K562 (cell line): ENCODE results near the gene ASCC2. TPM values are rescaled to one million over a fixed set of nuclear protein-coding genes. Genes with fewer than 3 reads are reported as not detected.

Experiments used
- polyA plus RNA-seq, 8 experiments: library from polyadenylated mRNA; depleted of rRNA in 4 of 8; stranded (reverse) in 5 of 8; unstranded in 3 of 8; fragments of >200 nt; fragmentation: Nextera tagmentation in 2 of 8; fragmentation: Illumina TruSeq in 1 of 8; extraction: Ambion mirVana in 2 of 8; extraction: Trizol in 1 of 8; gene quantifications; 2 replicates each; pipeline versions ENCODE4 v1.2.1 to v1.2.3, GENCODE V29; 2011 to 2014; ENCODE audit warnings: inconsistent platforms in 1 of 8, missing spikeins in 1 of 8
- small RNA-seq: library from RNA; depleted of rRNA; stranded (forward); fragments of <200 nt; gene quantifications from one replicate; pipeline ENCODE3, GENCODE V24; 2014
- total RNA-seq, 7 experiments: library from RNA; depleted of rRNA in 6 of 7; stranded (reverse); fragments of >200 nt in 6 of 7; fragmentation: Illumina TruSeq in 2 of 7; extraction: Trizol in 2 of 7; gene quantifications; 2 replicates each; pipeline versions ENCODE4 v1.2.1 to v1.2.3, GENCODE V29; 2011 to 2021; ENCODE audit warnings: low replicate concordance in 1 of 7

Gene ASCC2
- total and polyA plus RNA-seq, 9 of the 15 experiments (the other 6 are each of a cell fraction or from before 2014, with no cell fraction given) = 4.0 to 46.7 (median 26.8) TPM

Small RNA genes lying within 50 kb of the gene (small RNA-seq; reads per million reads assigned to genes)
- gene RF00019 = not detected

Other genes starting within 250 kb of the ASCC2 start
- 20.2 and 24.9 TPM in 2 replicates for gene NF2, start 234.6 kb downstream of the ASCC2 start, total RNA-seq (2014; rRNA removed)
- 21.7 and 22.4 TPM in 2 replicates for gene NF2, start 234.6 kb downstream of the ASCC2 start, total RNA-seq (2014; rRNA removed; fragmentation: Illumina TruSeq; extraction: Trizol)
- 19.5 and 20.0 TPM in 2 replicates for gene NF2, start 234.6 kb downstream of the ASCC2 start, total RNA-seq (2015; rRNA removed; fragmentation: Illumina TruSeq; extraction: Trizol)
- gene NF2, start 234.6 kb downstream of the ASCC2 start, total RNA-seq (2021) = 32.5 and 33.8 TPM in 2 replicates
- gene NF2, start 234.6 kb downstream of the ASCC2 start, polyA plus RNA-seq (2011; rRNA removed) = 11.8 and 15.2 TPM in 2 replicates
- 9.1 TPM in 2 replicates for gene NF2, start 234.6 kb downstream of the ASCC2 start, polyA plus RNA-seq (2014; fragmentation: Illumina TruSeq; extraction: Trizol)
- 1 to 10 TPM; 2.2 to 2.8 TPM for gene NF2, start 234.6 kb downstream of the ASCC2 start, polyA plus RNA-seq (2014; fragmentation: Nextera tagmentation; extraction: Ambion mirVana)
- gene NF2, start 234.6 kb downstream of the ASCC2 start, polyA plus RNA-seq (2014; rRNA removed) = 11.5 and 14.2 TPM in 2 replicates
- not detected in 2 replicates for gene CABP7, start 118.3 kb downstream of the ASCC2 start, total RNA-seq (2014; rRNA removed)
- gene CABP7, start 118.3 kb downstream of the ASCC2 start, total RNA-seq (2014; rRNA removed; fragmentation: Illumina TruSeq; extraction: Trizol) = not detected in 2 replicates
- not detected in 2 replicates for gene CABP7, start 118.3 kb downstream of the ASCC2 start, total RNA-seq (2015; rRNA removed; fragmentation: Illumina TruSeq; extraction: Trizol)
- not detected in 2 replicates for gene CABP7, start 118.3 kb downstream of the ASCC2 start, total RNA-seq (2021)
- not detected in 2 replicates for gene CABP7, start 118.3 kb downstream of the ASCC2 start, polyA plus RNA-seq (2011; rRNA removed)
- gene CABP7, start 118.3 kb downstream of the ASCC2 start, polyA plus RNA-seq (2014; fragmentation: Illumina TruSeq; extraction: Trizol) = not detected in 2 replicates
- gene CABP7, start 118.3 kb downstream of the ASCC2 start, polyA plus RNA-seq (2014; fragmentation: Nextera tagmentation; extraction: Ambion mirVana) = not detected
- gene CABP7, start 118.3 kb downstream of the ASCC2 start, polyA plus RNA-seq (2014; rRNA removed) = not detected in 2 replicates
- gene ZMAT5, start 71.3 kb downstream of the ASCC2 start, total RNA-seq (2014; rRNA removed) = 16.8 and 18.4 TPM in 2 replicates
- 4.9 and 5.8 TPM in 2 replicates for gene ZMAT5, start 71.3 kb downstream of the ASCC2 start, total RNA-seq (2014; rRNA removed; fragmentation: Illumina TruSeq; extraction: Trizol)
- gene ZMAT5, start 71.3 kb downstream of the ASCC2 start, total RNA-seq (2015; rRNA removed; fragmentation: Illumina TruSeq; extraction: Trizol) = 11.2 and 11.9 TPM in 2 replicates
- 15.2 and 18.2 TPM in 2 replicates for gene ZMAT5, start 71.3 kb downstream of the ASCC2 start, total RNA-seq (2021)
- 11.9 and 15.5 TPM in 2 replicates for gene ZMAT5, start 71.3 kb downstream of the ASCC2 start, polyA plus RNA-seq (2011; rRNA removed)
- gene ZMAT5, start 71.3 kb downstream of the ASCC2 start, polyA plus RNA-seq (2014; fragmentation: Illumina TruSeq; extraction: Trizol) = 15.3 and 19.2 TPM in 2 replicates
- 10 to 100 TPM in 1 of 2 experiments, 1 to 10 TPM in 1; 2.0 to 10.2 TPM for gene ZMAT5, start 71.3 kb downstream of the ASCC2 start, polyA plus RNA-seq (2014; fragmentation: Nextera tagmentation; extraction: Ambion mirVana)
- 20.3 and 25.2 TPM in 2 replicates for gene ZMAT5, start 71.3 kb downstream of the ASCC2 start, polyA plus RNA-seq (2014; rRNA removed)
- gene UQCR10, start 70.9 kb downstream of the ASCC2 start, total RNA-seq (2014; rRNA removed) = 163 and 185 TPM in 2 replicates
- 90.3 and 128 TPM in 2 replicates for gene UQCR10, start 70.9 kb downstream of the ASCC2 start, total RNA-seq (2014; rRNA removed; fragmentation: Illumina TruSeq; extraction: Trizol)
- 232 and 248 TPM in 2 replicates for gene UQCR10, start 70.9 kb downstream of the ASCC2 start, total RNA-seq (2015; rRNA removed; fragmentation: Illumina TruSeq; extraction: Trizol)
- gene UQCR10, start 70.9 kb downstream of the ASCC2 start, total RNA-seq (2021) = 149 and 161 TPM in 2 replicates
- 149 and 226 TPM in 2 replicates for gene UQCR10, start 70.9 kb downstream of the ASCC2 start, polyA plus RNA-seq (2011; rRNA removed)
- gene UQCR10, start 70.9 kb downstream of the ASCC2 start, polyA plus RNA-seq (2014; fragmentation: Illumina TruSeq; extraction: Trizol) = 203 and 231 TPM in 2 replicates
- gene UQCR10, start 70.9 kb downstream of the ASCC2 start, polyA plus RNA-seq (2014; fragmentation: Nextera tagmentation; extraction: Ambion mirVana) = 100 to 1,000 TPM; 785 to 903 TPM
- gene UQCR10, start 70.9 kb downstream of the ASCC2 start, polyA plus RNA-seq (2014; rRNA removed) = 136 and 159 TPM in 2 replicates
- gene MTMR3, start 44.9 kb upstream of the ASCC2 start, total RNA-seq (2014; rRNA removed) = 5.1 and 9.0 TPM in 2 replicates
- 7.1 and 8.3 TPM in 2 replicates for gene MTMR3, start 44.9 kb upstream of the ASCC2 start, total RNA-seq (2014; rRNA removed; fragmentation: Illumina TruSeq; extraction: Trizol)
- gene MTMR3, start 44.9 kb upstream of the ASCC2 start, total RNA-seq (2015; rRNA removed; fragmentation: Illumina TruSeq; extraction: Trizol) = 7.5 and 7.9 TPM in 2 replicates
- gene MTMR3, start 44.9 kb upstream of the ASCC2 start, total RNA-seq (2021) = 12.3 and 13.6 TPM in 2 replicates
- 13.7 and 20.0 TPM in 2 replicates for gene MTMR3, start 44.9 kb upstream of the ASCC2 start, polyA plus RNA-seq (2011; rRNA removed)
- gene MTMR3, start 44.9 kb upstream of the ASCC2 start, polyA plus RNA-seq (2014; fragmentation: Illumina TruSeq; extraction: Trizol) = 10.7 and 12.0 TPM in 2 replicates
- 1 to 10 TPM; 1.6 to 1.9 TPM for gene MTMR3, start 44.9 kb upstream of the ASCC2 start, polyA plus RNA-seq (2014; fragmentation: Nextera tagmentation; extraction: Ambion mirVana)
- gene MTMR3, start 44.9 kb upstream of the ASCC2 start, polyA plus RNA-seq (2014; rRNA removed) = 6.9 and 8.3 TPM in 2 replicates
- not detected in 2 replicates for gene HORMAD2, start 242.2 kb upstream of the ASCC2 start, total RNA-seq (2014; rRNA removed)
- not detected in 2 replicates for gene HORMAD2, start 242.2 kb upstream of the ASCC2 start, total RNA-seq (2014; rRNA removed; fragmentation: Illumina TruSeq; extraction: Trizol)
- gene HORMAD2, start 242.2 kb upstream of the ASCC2 start, total RNA-seq (2015; rRNA removed; fragmentation: Illumina TruSeq; extraction: Trizol) = not detected in 2 replicates
- not detected in 2 replicates for gene HORMAD2, start 242.2 kb upstream of the ASCC2 start, total RNA-seq (2021)
- gene HORMAD2, start 242.2 kb upstream of the ASCC2 start, polyA plus RNA-seq (2011; rRNA removed) = not detected in 2 replicates
- gene HORMAD2, start 242.2 kb upstream of the ASCC2 start, polyA plus RNA-seq (2014; fragmentation: Illumina TruSeq; extraction: Trizol) = not detected in 2 replicates
- not detected for gene HORMAD2, start 242.2 kb upstream of the ASCC2 start, polyA plus RNA-seq (2014; fragmentation: Nextera tagmentation; extraction: Ambion mirVana)
- gene HORMAD2, start 242.2 kb upstream of the ASCC2 start, polyA plus RNA-seq (2014; rRNA removed) = not detected in 2 replicates